Dedifferentiated amniotic fluid mesenchymal stem cell (primary cell): ENCODE data around the gene MCEMP1.

Experiments used
- DNase-seq: peaks from one replicate; pipeline ENCODE4 v3.0.0-alpha.2; 2016; ENCODE audit errors: extremely low spot score

The MCEMP1 gene

DNA sequence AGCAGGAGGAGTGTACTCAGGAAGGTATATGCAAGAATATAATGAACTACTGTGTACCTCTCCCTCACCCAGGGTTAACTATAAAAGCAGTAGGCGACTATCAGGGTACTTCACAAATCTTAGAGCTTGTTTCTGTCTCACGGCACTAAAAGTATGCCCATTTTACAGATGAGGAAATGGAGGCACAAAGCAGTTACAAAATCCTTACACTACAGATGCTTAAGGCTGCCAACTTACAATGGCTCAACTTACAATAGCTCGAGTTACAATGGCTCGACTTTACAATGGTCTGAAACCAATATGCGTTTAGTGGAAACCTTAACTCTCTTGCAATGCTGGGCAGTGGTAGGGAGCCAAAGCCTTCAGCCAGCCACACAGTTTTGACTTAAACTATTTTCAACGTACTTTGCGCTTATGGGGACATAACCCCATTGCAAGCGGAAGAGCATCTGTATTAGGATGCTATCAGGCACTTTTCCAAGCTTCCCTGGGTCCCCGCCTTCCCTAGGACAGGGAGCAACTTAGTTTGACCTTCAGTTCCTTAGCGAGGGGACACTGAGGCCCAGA is 20.9 kb downstream of the MCEMP1 start:
- no peak for DNase-seq

DNA sequence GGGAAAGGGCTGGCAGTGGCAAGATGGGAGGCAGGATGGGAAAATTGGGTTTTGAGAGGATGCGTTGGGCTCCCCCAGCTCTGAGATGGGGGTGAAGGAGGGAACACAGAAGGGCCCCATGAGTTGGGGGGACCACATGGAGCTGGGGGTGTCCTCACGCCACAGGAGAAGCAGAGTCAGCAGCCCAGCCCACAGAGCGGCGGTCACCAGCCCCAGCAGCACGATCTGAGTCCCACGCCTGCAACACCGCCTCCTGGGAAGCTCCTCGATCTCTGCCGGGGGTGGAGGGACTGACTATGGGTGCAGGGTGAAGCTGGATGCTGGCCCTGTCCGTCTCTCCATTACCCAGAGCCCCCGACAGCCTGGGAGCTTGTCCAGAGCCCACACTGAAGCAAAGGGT is 21.7 kb downstream of the MCEMP1 start:
- DNase-seq = no peak

GRCh38 chr19:7699003-7699402 is 22.1 kb downstream of the MCEMP1 start:
- no peak for DNase-seq

DNA sequence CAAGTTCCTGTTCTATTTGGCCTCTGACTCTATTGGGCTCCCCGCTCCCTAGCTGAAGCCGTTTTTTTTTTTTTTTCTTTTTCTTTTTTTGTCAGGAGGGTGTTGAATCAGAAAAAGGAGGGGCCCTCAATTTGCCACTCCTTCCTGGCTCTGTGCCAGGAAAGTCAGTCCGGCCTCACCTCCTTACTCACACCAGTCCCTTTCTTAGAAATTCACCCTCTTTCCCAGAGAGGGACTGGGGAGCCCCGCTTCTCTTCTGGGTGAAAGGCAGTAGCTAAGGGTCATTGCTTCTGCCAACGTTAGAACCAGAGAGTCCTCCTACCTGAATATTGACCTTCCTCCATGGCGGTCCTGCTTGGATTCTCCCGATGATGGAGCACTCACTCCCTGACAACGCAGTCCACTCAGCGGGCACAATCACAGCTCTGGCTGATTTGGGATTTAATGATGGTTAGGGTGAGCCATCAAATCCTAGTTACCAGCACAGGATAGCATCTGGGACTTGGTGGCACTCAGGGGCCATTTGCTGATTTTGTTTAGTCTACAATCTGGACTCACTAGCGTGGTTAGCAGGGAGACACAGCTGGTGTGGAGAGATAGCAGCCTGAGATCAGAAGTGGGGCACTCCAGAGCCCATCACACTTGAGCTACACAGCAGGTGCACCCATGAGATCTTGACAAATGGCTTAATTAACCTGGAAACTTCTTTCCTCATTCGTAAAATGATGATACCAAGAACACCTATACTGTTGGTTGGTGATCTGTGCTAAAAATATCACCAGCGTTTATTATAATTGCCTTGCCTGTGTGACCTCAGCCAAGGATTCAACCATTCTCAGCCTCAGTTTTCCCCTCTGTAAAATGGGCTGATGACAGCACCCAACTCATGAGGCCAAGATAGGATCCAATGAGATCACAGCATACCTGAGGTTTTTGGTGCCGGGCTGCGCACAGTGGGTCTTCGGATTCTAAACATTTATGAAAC is 22.8 kb downstream of the MCEMP1 start:
- no peak for DNase-seq

DNA sequence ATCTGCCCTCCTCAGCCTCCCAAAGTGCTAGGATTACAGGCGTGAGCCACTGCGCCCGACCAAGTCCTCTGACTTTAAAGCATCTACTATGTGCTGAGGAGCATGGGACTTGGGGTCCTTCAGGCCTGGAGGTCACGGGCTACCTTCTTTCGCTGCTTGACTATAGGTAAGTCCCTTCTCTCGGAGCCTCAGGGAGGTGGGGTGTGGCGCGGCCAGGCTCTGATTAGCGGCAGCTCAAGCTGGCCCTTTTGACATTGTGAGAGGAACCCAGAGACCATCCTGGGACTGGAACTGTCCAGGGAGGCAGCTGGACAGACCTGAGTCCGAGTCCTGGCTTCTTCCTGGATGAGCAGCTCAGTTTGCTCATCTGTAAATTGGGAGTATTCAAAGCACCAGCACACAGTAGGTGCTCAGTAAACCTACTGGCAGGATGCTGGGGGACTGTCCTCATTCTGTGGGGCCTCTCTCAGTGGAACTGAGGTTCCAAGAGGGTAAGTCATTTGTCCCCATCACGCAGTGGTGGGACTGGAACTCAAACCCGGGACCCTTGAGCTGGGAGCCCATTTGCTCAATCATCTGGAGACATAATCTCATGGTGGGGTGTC is 24.3 kb downstream of the MCEMP1 start:
- no peak for DNase-seq

GRCh38 chr19:7701654-7702457 is 25.0 kb downstream of the MCEMP1 start, which contains the start of gene FCER2:
Gene FCER2 (minus strand): TSS chr19:7702131. CDS start chr19:7699760, 2,371 bp downstream.
- no peak for DNase-seq

DNA sequence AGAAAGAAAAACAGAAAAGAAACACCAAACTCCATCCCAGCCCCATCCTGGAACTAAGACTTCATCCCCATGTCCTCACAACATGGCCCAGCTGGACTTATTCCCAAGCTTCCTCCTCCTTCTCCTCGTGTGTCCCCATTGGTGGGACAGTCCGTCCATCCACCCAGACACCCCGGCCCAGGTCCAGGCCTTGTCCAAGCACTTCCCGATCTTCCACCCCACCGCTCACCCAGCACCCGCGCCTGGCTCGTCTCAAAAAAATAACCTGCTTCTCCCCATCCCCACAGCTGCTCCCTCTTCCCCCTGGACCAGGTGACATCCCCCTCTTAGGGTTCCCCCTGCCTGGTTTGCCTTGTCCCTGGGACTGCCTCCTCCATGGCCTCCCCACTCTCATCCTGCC is 26.4 kb downstream of the MCEMP1 start:
- no peak for DNase-seq

DNA sequence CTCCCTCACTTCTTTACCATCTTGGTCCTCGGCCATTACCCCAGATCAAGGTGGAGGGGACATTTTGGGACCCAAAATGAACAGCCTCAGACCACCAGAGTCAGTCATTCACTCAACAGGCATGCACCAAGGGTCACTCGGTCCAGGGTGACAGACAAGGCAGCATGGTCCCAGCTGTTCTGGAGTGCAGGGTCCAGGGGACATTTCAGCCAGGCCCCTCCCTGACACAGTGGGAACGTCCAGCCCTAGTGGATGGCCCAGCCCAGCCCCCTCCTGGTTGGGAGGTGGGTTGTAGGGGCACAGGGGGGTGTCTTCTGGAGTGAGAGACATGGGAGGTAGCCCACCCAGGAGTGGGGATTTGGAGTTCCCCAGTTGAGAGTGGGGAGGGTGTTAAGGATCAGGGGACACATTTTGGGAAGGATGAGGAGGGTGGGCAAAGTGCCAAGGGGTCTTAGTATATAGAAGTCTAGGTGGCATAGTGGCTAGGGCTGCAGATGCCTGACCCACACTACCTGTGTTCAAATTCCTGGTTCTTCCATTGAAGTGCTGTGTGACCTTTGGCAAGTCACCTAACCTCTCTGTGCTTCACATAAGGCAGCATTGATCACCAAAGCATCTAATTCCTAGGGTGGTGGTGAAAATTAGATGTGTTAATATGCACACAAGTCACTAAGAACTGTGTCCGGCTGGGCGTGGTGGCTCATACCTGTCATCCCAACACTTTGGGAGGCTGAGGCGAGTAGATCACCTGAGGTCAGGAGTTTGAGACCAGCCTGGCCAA is 27.6 kb downstream of the MCEMP1 start:
- no peak for DNase-seq

- DNase-seq = no peak
Observed at GRCh38 chr19:7705387-7706187, 28.7 kb downstream of the MCEMP1 start.

DNA sequence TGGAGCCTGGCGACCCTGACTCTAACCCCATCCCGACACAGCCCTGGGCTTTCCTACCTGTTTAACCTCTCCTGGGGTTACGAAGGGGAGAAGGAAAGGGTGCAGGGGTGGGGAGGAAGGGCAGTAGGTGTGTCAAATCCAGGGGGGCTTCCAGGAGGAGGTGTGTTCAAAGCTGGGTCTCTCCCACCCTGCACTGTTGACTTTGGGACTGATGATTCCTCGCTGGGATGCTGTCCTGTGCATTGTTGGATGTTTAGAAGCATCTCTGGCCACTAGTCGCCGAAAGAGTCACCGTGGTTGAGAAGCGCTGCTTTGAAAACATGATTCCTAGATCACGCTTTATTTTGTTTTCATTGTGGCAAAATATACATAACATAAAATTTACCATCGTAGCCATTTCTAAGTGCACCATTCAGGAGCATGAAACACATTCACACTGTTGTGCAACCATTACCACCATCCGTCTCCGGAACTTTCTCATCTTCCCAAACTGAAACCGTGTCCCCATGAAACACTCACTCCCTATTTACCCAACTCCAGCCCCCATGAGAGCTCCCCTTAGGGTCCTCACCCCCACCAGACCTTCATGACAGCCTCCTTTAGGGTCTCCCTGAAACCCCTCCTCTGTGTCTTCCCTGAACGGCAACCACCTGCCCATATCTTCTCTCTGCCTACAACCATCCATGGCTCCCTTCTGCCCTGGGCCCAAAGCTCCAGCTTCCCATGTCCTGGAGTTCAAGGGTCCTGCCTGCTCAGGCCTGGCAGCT is 29.5 kb downstream of the MCEMP1 start:
- DNase-seq = no peak

DNA sequence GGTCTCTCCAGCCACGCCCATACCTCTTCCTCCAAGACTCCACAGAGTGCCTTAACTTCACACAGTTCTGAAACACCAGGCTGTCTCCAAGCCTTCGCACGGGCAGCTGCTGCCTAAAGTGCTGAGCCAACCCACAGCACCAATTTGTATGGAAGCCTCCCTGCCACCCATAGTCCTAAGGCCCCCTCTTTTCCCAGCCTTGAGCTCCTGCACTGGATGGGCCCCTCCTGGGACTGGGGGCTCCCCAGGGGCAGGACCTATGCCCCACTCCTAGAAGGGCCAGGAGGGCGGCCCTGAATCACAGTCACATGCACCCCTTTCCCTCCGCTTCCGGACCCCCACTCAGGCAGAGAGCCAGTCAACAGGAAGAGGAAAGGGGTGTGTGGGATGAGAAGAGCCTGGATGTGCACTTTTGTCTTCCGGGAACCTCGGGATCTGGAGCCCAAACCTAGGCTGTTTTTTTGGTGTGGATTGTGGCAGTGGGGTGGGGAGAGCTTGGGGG is 30.1 kb downstream of the MCEMP1 start:
- DNase-seq = no peak

GRCh38 chr19:7709932-7710460 is 33.1 kb downstream of the MCEMP1 start:
- DNase-seq = no peak

DNA sequence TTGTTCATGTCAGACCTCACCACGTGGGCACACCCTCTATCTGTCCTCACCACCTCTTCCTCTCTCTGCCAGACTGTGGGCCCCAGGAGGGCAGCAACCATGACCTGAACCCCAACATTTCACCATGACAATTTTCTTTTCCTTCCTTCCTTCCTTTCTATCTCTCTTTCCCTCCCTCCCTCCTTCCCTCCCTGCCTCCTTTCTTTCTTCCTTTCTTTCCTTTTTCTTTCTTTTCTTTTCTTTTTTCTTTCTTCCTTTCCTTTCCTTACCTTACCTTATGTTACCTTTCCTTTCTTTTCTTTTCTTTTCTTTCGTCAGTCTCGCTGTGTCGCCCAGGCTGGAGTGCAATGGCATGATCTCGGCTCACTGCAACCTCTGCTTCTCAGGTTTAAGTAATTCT is 33.7 kb downstream of the MCEMP1 start:
- DNase-seq = no peak

GRCh38 chr19:7715671-7716070 is 38.8 kb downstream of the MCEMP1 start:
- DNase-seq = no peak

DNA sequence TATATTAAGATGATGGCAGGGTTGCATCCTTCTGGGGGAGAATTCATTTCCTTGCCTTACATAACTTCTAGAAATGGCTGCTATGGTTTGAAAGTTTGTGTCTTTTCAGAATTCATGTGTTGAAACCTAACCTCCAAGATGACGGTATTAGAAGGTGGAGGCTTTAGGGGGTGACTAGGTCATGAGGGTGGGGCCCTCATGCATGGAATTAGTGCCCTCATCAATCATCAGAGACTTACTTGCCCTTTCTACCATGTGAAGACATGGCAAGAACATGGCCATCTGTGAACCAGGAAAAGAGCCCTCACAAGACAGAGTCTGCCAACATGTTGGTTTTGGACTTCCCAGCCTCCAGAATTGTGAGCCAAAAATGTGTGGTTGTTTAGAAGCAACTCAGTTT is 39.9 kb downstream of the MCEMP1 start:
- DNase-seq = no peak

GRCh38 chr19:7718668-7719067 is 41.8 kb downstream of the MCEMP1 start:
- DNase-seq = no peak

- DNase-seq = no peak
Observed at GRCh38 chr19:7720351-7720750, 43.5 kb downstream of the MCEMP1 start.

DNA sequence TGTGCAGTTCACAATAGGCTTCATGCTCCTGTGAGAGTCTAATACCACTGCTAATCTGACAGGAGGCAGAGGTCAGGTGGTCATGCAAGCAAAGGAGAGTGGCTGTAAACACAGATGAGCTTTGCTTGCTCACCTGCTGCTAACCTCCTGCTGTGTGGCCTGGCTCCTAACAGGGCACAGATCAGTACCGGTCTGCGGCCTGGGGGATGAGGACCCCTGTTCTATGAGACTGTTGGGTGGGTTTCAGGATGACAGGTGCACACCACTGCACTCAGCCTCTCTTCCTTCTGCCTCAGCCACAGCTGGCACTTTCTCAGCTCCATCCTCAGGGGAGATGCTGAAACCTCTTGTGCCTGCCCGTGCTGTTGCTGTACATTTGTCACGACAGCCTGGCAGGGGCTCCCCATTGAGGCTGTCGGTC is 45.4 kb downstream of the MCEMP1 start:
- DNase-seq = no peak

GRCh38 chr19:7725791-7726190 is 48.9 kb downstream of the MCEMP1 start:
- no peak for DNase-seq
